Neutrophil (primary cell): ENCODE data around the gene MYO1E.

Source experiments
- H3K27ac ChIP-seq: fragments of 200-600 bp; sonication (generic); 2 replicates; pipeline ENCODE4 v1.5.1; 2016; ENCODE audit warnings: mild to moderate bottlenecking, moderate library complexity
- H3K27me3 ChIP-seq: fragments of 200-600 bp; sonication (generic); 2 replicates; pipeline ENCODE4 v1.6.0; 2016; ENCODE audit warnings: mild to moderate bottlenecking
- H3K36me3 ChIP-seq: fragments of 200-600 bp; sonication (generic); 2 replicates; pipeline ENCODE4 v1.5.1; 2017
- H3K4me1 ChIP-seq, 2 experiments: fragments of 200-600 bp in 1 of 2; sonication (generic) in 1 of 2; 1 replicate in 1 of 2; 2 replicates in 1 of 2; pipeline versions ENCODE4 v1.5.1 to v1.6.1; 2013 to 2016; ENCODE audit warnings: low read depth in 1 of 2, low read length in 1 of 2, mild to moderate bottlenecking in 1 of 2, moderate library complexity in 1 of 2; ENCODE audit not compliant: control insufficient read depth in 1 of 2, insufficient read depth in 1 of 2
- H3K4me3 ChIP-seq, 2 experiments: fragments of 200-600 bp in 1 of 2; sonication (generic) in 1 of 2; 1 replicate in 1 of 2; 2 replicates in 1 of 2; pipeline ENCODE4 v1.5.1; 2013 to 2016; ENCODE audit warnings: low read depth in 1 of 2, low read length in 1 of 2, mild to moderate bottlenecking in 1 of 2, moderate library complexity in 1 of 2
- H3K9me3 ChIP-seq: fragments of 200-600 bp; sonication (generic); 2 replicates; pipeline ENCODE4 v1.5.1; 2016
- CTCF ChIP-seq: fragments of 200-600 bp; sonication (generic); IDR thresholded peaks from 2 replicates; pipeline ENCODE4 v1.5.1; 2016; ENCODE audit warnings: antibody characterized with exemption

The MYO1E gene

GRCh38 chr15:59174835-59175831 lies 197.5 kb downstream of the MYO1E start:
- no peak for TF ChIP-seq CTCF
- H3K4me3 ChIP-seq: no peak overlapping the region
- H3K36me3 ChIP-seq: no peaks in the 10 kb centered on the region
- H3K9me3 ChIP-seq: no peaks in the 10 kb centered on the region
- H3K27me3 ChIP-seq: peaks cover 49% of the 10 kb centered on the region
- peaks cover 0 to 5% of the 10 kb centered on the region in 2 experiments for H3K4me1 ChIP-seq
- H3K27ac ChIP-seq: no peak overlapping the region

- H3K27me3 ChIP-seq: peaks cover 49% of the 10 kb centered on the region
- H3K4me1 ChIP-seq: peaks cover 0 to 5% of the 10 kb centered on the region in 2 experiments
- no peak overlapping the region for H3K4me3 ChIP-seq
- H3K27ac ChIP-seq: no peak overlapping the region
- no peaks in the 10 kb centered on the region for H3K9me3 ChIP-seq
- H3K36me3 ChIP-seq: no peaks in the 10 kb centered on the region
- TF ChIP-seq CTCF: no peak
These were observed 198.4 kb downstream of the MYO1E start for GRCh38 chr15:59174151-59174834.

- peaks cover 0 to 5% of the 10 kb centered on the region in 2 experiments for H3K4me1 ChIP-seq
- H3K9me3 ChIP-seq: no peaks in the 10 kb centered on the region
- TF ChIP-seq CTCF: no peak
- peaks cover 44% of the 10 kb centered on the region for H3K27me3 ChIP-seq
- no peaks in the 10 kb centered on the region for H3K36me3 ChIP-seq
- H3K27ac ChIP-seq: no peak overlapping the region
- H3K4me3 ChIP-seq: no peak overlapping the region
These were observed 199.5 kb downstream of the MYO1E start for GRCh38 chr15:59173194-59173593.

- no peak for TF ChIP-seq CTCF
- Histone ChIP-seq H3K27me3 (peaks cover 36% of the 10 kb centered on the region), H3K4me1 (peaks cover 0 to 4% of the 10 kb centered on the region in 2 experiments), H3K27ac (no peak overlapping the region), H3K36me3 (no peaks in the 10 kb centered on the region), H3K4me3 (no peak overlapping the region), H3K9me3 (no peaks in the 10 kb centered on the region)
These were observed 200.3 kb downstream of the MYO1E start for GRCh38 chr15:59172289-59172901.

GRCh38 chr15:59171067-59171397 lies 201.6 kb downstream of the MYO1E start:
- Histone ChIP-seq H3K27ac (no peak overlapping the region), H3K36me3 (no peaks in the 10 kb centered on the region), H3K4me1 (no peaks in the 10 kb centered on the region), H3K27me3 (peaks cover 24% of the 10 kb centered on the region), H3K4me3 (no peak overlapping the region), H3K9me3 (no peaks in the 10 kb centered on the region)
- no peak for TF ChIP-seq CTCF
